Activated CD4-positive, alpha-beta T cell treated with anti-CD3 and anti-CD28 coated beads, Interleukin-2, amount 50 U/mL, for 24 hours (primary cell): ENCODE results near the gene CTNNA3.

Source experiments
- DNase-seq, 2 donors: peaks; one replicate each; pipeline ENCODE4 v3.0.0-alpha.2; 2020; ENCODE audit warnings: low read depth in 1 of 2, low spot score in 1 of 2

The CTNNA3 gene

DNA sequence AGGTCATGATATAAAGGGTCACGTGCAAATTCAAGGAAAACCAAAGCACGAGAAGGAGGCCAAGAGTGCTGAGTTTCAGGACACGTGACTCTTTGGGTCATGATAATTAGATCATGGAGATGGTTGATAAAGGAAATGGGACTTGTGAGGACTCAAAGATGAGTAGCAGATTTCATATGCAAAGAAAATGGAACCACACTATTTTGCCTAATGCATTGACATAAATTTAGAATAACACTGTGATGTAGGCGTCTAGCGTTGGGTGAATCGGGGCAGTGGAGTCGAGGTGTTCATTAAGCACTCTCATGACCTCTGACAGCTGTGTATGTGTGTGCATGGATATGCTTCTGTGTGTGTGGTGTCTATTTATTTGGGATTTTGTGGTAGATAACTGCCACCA is 1795.7 kb downstream of the CTNNA3 start:
- DNase-seq: no peak

DNA sequence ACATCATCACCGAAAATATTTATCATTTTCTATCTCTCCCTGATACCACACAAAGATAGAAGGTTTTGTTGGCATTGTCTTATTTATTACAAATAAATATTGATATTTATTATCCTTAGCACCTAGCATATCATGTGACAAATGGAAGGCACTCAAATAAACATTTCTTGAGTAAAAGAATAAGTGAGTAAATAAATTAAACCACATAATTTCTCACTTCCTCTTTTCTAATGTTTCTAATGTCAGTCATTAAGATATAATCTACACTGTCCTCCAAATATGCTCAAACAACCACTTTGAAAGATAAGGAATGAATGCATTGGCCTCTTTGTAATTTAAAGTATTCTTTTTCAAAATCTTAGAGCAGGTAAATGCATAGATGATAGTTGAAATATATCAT is 1797.9 kb downstream of the CTNNA3 start:
- no peak for DNase-seq

GRCh38 chr10:65894961-65895360 is 1801.0 kb downstream of the CTNNA3 start:
- DNase-seq: no peak

- DNase-seq: no peak
Measured at GRCh38 chr10:65894379-65894778, 1801.6 kb downstream of the CTNNA3 start.

- no peak for DNase-seq
Measured at GRCh38 chr10:65893676-65894075, 1802.3 kb downstream of the CTNNA3 start.

DNA sequence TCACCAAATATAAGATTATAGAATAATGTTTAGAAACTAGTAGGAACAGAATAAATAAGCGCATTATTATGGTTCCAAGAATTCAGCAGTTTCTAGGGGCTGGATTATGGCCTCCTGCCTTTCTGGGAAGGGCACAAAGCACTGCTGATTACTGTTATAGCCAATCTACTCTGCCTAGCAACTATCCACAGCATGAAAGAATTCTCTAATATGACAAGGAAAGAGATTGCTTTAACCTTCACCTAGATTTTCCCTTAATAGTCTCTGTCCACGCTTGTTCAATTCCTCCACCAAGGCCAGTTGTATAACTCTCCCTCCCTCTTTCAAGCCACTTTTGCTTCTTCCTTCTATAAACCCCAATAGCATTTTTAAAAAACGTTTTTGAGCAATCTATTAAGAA is 1803.7 kb downstream of the CTNNA3 start:
- no peak for DNase-seq

GRCh38 chr10:65891073-65891981 is 1804.7 kb downstream of the CTNNA3 start:
- no peak for DNase-seq

DNA sequence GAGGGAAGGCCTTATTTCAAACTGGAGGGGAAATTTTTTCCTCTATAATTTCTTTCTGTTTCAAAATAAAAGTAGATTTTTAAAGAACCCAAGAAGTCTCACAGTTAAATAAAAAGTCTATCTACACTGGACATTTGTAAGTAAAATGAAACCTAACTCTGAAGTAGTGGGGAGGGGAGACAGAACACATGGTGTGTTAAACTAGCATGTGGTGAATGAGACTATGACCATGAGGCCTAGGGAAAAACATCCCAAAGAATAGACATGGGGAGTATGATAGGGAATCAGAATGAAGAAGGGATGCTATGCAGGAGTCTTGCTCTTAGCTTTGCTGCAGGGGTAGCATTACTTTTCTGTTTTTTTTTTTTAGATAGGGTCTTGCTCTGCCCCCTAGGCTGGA is 1831.5 kb downstream of the CTNNA3 start:
- no peak for DNase-seq

DNA sequence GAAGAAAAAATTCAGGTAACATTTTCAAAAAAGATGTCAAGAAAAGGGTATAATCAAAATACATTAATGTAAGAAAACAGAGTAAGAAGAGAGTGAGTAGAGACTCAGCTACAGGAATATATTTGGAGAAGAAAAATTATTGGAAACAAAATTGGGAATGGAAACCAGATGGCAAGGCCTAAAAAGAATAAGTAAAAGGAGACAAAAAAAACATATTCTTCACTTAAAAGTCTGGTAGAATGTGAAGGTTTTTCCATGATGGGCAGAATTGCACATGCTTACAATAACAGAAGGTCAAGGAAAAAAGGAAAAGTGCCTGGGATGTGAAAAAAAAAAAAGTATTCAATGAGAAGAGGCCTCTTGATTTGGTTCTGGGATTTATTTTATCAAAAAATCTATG is 1832.0 kb downstream of the CTNNA3 start:
- DNase-seq: no peak
